COLO668 (cell line): ENCODE results near the gene CEP131.

Experiments used
- DNase-seq: peaks from one replicate; lab custom pipeline; 2025; ENCODE audit not compliant: unreplicated experiment; lab: John Stamatoyannopoulos, UW

The CEP131 gene

DNA sequence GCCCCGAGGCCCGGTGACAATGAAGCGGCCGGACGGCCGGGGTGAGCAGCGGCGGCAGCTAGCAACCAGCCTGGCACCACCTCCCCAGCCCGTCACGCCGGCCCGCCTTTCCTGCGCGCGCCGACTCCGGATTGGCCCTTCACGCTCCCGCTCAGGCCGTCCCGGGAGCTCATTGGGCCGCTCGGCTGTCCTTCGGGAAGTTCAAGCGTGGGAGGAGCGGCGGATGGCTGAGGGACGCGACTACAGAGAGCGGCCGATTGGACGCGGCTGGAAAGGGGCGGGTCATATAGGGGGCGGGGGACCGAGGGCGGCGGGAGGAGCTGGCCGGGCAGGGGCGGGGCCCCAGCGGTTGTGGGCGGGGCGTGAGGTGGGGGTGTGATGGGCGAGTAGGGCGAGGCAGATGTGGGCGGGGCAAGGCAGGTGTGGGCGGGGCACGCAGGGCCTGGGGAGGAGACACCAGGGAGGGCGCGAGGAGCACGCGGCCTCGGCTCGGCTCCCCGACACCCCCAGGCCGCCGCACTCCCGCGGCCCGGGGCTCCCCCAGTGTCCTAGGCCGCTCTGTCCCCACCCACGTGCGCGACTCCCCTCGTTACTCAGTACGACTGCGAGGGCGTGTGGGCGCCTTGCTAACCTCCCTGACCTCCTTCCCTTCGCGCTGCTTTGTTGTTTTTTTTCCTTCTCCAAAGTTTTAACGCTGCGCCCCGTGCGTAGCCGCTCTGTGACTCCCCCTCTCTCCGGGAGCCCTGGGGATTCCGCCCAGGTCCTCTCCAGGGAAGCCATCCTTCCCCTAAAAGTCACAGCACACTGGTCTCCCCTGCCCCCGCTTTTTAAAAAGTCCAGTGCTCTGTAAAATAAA lies at the start of gene CEP131:
CEP131 (minus strand) TSS at position 60 of the 856 bp plus-strand sequence. CDS start 2,909 bp downstream, outside the sequence.
- DNase-seq, result peak; percentile 96

DNA sequence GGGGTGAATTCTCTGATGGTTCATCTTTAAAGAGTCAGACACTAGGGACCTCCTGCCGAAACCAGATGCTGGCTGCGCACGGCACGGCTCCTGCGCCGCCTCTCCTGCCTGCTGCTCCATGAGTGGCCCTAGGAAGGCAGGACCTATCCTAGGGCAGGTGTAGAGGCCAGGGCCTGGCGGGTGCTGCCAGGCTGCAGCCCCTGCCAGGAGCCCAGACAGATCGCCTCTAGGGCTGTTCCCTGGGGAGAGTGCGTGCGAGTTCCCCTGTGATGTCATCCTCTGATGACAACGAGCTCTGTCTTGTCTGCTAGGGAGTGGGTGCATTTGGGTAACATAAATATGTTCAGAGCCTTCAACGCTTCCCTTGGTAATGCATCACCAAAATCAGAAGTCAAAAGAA lies 48.5 kb upstream of the CEP131 start:
- no peak for DNase-seq

DNA sequence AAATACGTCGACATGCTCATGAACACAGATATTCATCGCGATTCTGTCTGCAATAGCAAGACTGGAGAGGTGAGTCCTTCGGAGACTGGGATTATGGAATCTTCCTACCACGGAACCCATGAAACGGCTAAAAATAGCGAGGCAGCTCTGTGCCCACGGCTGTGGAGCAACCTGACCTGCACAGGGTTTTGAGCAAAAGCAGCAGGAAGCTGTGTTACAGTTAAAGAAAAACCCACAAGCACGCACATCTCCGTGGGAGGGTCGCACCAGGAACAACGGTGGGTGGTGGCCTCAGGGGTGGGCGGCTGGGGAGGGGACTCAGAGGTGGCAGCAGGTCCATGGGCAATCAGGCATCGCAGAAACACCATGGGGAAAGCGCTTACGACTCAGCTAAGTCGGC lies 47.5 kb upstream of the CEP131 start:
- DNase-seq, result no peak

DNA sequence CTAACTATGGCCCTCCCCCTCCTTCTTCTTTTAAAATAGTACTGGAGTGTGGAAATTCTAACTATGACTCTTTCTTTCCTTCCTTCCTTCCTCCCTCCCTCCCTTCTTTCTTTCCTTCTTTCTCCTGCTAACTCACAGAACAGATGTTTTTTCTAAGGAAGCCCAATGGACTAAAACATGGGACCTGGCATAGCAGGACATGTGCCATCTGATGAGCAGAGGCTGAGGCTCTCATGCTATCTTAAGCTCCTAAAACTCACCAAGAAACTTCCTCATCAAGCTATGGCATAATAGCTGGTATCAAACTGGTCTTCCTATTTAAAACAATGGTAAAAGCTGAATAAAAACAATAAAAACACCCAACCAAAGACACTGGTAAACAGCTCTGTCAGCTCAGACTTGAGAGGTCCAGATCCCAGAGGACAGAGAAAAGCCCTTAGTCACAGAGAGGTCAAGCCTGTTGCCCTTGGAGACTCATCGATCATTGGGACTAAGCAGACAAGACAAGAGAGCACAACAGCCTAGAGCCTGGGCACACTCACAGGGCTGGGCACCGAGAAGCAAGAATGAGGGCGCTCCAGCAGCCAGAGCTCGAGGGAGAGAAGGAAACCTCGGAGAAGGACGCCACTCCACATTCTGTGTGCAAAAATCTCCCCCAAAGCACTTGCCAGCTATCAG lies 44.8 kb upstream of the CEP131 start:
- no peak for DNase-seq

DNA sequence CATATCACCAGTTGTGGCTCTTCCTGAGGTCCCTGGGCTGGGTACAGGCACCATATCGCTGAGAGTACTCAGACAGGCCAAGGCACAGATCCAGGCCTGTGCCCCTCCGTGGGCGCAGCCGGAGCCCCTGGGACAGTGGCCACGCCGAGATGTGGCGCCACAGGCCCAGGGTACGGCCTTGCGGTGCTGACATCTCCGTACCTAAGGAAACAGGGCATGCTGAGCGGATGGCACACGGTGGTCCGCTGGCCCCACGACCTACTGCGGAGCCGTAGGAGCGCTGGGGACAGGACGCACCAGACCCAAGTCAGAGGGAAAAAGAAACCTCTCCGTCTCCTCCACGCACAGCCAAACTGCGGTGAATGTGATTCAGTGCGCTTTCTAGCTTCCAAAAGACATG lies 42.8 kb upstream of the CEP131 start:
- no peak for DNase-seq

DNA sequence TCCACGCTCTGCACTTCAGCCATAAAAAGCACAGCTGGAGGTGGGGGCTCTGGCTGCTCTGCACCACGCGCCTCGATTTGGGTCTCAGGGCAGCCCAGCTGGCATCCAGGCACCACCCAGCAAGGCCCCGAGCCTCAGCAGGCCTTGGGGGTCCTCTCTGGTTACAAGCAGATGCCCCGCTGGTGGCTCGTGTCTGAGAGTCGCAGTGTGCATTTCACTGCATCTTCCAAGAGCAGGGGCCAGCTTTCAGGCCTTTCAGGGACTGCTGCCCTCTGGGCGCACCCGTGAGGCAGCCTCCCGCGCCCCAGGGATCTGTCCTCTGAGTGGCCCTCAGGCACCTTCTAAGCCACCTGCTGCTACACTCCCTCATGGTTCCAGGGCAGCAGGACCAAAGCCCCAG lies 41.9 kb upstream of the CEP131 start:
- DNase-seq, result no peak

DNA sequence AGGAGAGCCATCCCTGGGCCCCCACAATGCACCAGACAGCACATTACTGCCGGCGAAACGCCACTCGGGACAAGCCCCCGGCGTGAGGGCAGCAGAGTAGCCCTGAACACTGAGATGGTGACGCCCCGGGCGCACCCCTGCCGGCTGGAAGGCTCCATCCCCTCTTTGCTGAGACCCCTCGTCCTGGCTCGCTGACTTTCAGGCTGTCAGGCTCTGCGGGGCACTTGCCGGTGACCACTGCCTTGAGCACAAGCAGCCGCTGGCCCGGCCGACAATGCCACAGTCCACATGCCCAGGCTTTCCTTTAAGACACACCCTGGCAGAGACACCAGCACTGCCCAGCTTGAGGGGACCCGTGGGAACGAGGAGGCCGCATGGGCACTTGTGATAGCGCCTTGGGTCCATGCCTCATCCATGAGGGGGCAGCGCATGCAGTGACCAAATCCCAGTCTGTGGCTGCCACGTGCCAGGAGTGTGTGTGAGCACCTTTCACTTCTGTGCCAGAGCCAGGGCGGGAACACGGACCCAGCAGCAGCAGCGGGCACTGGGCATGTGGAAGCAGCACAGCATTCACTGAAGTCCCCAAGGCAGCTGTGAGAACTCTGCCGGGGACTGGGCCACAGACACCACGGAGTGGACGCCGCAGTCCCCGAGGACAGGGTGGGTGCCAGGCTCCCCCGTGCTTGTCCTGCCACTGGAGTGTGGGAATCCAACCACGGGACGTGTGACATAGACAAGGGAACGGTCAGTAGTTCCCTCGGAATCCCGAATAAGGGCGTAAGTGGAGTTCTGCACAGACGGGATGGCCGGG lies 40.8 kb upstream of the CEP131 start:
- DNase-seq, result no peak

DNA sequence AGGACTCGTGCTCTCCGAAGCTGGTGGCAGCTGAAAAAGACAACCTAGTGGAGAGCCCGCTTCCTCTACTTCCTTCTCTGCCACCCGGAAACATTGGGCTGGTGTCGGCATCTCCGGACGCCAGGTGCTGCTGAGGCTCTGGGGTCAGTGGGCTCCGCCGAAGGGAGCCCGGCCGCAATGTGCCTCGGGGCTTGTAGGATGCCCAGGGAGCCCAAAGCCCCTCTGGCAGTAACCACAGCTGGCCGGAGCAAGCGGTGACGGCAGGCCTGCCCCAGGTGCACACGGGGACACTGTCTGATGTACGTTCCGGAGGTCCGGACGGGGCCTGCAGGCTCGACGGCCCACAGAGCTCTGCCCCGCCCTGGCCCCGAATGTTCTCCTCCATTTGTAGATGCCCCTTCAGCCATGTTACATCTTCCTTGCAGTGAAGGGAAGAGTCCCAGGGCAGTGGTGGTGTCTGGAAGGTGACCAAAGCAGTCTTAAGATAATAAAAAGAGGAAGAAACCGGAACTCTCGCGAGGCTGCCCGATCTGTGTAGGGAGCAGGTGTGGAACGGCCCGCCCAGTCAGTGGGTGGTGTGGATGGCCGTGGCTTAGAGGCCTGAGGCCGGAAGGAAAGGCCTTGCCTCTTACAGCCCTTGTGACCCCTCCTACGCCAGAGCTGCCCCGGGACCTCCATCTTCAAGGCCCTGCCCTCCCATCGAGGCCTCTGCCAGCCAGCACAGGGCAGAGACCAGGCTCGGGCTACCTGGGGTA lies 39.0 kb upstream of the CEP131 start:
- DNase-seq, result no peak

DNA sequence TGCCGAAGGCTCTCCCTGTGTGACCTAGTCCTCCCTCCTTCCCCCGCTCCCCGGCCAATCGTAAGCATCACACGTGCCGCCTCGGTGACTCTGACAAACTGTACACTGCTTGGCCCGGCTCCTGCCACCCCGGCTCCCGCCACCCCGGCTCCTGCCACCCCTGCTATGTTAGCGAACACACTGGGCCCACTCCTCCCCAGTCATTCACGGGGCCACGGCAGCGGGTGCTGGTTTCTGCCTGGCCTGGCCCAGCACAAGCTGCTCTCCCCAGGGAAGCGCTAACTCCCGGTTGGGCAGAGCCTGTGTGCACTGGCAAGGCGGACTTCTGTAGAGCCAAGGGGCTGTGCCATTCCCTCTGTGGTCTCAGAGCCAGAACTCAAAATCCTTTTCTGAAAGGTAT lies 38.3 kb upstream of the CEP131 start:
- no peak for DNase-seq

DNA sequence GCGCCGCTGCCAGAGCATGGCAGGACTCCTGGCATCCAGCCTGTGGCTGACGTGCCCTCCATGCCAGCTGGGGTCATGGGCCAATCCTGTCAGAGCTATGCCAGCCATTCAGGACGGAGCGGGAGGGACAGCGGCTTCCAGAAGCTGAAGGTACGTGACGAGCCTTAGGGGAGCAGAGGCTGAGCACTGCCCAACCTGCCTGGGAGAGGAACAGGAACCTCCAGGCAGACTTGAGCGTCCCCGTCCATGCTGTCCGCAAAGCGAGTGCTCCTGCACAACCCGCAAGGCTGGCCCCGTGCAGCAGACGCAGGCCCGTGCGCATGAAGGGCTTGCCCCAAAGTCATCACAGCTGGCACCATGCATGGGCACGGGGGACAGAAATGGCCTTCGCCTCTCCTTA lies 37.9 kb upstream of the CEP131 start:
- no peak for DNase-seq

DNA sequence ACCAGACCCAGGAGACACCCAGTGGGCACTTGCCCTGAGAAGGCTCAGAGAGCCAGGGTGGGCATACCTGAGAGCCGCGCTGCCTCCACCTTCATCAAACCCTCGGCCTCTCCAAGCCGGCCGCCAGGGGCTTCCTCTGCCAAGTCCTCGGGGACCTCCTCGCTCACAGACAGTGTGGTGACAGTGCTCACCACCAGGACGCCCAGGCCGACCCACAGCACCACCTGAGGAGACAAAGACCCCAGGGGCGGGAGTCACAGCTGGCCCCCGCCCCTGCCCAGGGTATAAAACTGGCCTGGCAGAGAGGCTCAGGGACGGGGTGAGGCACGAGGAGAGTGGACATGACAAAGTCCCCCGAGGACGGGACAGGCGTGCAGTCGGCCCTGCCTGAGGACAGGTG lies 37.4 kb upstream of the CEP131 start:
- DNase-seq, result no peak

DNA sequence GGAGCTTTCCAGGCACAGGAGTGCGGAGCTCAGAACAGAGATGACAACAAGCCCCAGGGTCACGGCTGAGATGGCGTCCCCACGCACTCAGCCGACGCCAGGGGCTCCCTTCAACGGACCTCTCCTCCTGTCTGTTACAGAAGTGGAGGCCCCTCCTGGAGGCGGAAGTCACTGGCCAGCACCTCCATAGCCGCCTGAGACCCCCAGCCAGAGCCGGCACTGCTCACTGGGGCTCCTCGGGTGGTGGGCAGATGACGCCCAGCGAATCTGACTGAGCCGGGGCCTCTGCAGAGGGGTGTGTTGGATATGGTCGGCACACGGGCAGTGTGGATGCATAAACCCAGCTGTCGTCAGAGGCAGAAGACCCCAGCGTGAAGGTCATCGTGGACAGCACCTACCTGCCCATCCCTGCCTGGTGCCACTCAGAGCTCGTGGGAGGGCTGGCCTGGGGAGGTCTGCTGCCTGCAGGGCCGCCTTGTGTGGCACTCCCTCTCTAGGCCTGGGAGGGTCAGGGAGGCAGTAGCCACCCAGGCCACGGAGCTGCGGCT lies 36.4 kb upstream of the CEP131 start:
- DNase-seq, result no peak

DNA sequence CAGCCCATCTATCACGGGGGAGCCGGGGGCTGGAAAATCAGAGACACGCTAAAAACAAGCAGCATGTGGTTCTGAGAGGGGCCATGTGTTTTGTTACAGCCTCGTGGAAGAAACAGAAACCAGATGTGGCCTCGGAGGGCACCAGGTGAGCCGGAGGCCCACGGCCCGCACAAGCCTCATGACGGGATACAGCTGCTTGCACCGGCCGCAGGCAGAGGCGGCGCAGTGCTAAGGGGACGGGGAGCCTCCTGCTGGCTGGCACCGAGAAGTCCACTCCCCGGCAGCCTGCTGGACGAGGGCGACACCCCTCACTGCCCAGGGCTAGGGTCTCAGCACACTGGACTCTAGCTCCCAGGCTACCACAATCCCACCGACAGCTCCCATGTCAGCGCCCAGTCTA lies 35.5 kb upstream of the CEP131 start:
- no peak for DNase-seq

DNA sequence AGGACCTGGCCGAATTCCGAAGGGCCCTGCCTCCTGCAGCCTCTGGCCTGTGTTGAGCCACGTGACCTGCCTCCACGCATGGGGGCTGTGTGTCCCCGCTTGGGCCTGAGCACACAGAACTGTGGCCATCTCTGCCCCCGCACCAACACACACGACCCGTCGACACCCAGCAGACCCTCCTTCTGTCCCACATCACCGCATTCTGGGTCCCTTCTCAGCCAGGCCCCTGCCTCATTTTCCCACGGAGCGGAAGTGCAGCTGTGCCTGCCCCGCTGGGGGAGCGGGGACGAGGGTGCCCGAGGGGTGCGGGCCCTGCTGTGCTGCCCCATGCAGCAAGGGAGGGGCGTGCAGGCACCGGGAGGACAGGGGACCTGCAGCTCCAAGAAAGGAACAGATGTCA lies 34.8 kb upstream of the CEP131 start:
- DNase-seq, result no peak

DNA sequence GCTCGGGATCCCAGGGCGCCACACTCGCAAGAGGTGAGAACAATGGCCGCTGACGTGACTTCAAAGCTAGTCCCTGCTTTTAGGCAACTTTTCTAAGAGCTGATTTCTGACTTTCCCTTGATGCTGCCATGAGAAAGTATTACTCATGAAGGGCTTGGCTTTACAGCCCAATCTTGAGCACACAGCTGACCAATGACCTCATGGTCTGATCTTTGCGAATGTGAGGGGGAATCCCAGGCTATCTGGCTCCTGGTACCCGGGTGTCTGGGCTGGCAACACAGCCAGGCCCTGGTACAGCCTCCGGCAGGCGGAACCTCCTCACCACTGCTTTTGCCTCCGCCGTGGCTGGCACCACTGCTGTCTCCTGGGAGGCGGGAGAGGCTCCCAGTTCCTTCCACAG lies 33.9 kb upstream of the CEP131 start:
- DNase-seq, result no peak

DNA sequence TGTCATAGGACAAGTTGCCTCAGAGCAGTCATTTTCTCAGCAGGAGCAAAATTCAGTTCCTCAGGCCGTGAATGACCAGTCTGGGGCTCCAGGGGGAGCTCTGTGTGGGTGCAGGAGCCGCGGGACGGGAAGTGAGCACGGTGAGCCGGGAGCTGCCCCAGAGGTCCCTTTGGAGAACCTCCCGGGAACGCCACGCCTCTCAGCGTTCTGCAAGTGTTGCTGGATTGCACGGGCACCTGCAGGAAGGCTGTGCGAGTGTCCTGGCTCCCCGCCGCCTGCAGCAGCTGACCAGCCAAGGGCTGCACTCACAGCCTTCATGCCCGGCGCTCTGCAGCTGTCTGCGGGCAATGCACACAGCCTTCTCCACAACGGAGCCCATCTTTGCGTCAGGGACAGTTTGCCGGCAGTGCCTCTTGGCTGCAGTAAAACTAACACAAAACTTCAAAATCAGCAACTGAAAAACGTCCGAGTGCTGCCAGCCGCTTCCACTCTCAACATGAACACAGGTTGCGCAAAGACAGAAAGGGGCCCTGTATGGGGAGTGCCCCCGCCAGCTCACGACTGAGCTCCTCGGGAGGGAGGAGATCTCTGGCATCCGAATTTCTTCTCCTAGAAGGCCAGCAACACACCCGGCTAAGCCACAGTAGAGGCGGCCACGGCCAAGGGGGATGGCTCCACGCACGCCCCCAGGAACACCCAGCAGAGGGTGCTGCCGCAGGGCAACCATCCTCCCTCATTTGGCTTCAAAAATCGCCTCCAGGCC lies 32.4 kb upstream of the CEP131 start:
- peak; percentile 75 for DNase-seq

DNA sequence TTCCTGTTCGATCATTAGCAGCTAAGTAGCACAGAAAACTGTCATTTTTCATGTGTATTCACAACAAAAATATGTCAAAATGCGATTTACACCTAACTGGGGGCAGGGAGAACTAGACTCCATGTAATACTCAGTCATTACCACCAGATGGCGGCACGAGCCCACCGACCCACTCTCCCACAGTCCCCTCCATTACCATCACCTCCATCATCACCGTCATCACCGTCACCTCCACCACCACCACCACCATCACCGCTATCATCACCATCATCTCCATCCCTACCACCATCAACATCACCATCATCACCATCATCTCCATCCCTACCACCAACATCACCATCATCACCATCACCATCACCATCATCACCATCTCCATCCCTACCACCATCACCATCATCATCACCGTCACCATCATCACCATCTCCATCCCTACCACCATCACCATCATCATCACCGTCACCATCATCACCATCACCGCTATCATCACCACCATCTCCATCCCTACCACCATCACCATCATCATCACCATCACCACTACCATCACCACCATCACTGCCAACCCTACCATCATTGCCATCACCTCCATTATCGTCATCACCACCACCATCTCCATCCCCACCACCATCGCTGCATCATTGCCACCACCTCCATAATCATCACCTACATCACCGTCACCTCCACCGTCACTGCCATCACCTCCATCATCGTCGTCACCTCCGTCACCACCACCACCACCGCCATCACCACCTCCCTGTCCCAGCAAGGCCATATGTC lies 30.8 kb upstream of the CEP131 start:
- DNase-seq, result peak; percentile 25

DNA sequence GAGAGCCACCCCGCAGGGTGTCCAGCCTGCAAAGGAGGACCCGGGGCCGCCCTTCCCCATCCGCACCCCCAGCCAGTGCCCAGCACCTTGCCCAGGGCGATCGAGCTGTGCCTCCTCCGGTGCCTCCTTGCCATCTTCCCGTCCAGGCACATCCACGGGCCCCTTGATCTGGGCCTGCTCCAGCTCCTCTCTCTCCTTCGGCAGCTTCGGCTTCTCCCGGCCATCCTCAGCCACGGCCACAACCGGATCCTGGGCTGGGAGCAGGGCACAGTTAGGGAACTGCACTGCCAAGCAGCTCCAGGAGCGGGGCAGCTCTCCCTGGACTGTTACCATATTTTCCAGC lies 30.2 kb upstream of the CEP131 start:
- DNase-seq, result peak; percentile 24

DNA sequence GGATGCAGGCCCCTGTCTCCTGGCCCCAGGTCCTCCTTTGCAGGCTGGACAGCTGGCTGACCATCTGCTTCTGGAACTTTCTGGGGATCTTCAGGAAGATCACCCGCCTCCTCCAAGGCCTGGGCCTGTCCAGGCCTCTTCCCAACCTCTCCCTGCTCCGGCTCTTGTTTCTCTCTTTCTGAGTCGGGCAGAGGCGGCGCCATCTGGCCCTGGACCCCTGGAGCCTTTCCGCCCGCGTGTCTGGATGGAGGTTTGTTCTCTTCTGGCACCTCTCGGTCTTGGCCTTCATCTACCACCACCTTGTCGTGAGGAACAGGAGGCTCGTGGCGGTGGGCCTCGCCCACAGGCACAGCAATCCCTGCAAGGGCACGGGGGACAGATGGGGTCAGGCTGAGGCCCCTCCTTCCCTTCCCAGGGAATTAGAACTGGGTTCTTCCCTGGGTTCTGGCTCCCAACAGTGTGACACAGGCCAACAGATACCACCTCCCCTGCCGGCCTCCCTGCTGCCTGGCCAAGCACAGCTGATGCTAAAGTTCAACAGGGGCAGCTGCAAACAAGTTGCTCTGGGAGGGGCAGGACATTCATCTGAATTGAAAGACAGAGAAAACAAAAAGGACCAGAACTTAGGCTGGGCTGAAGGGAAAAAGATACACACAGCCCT lies 29.7 kb upstream of the CEP131 start:
- peak; percentile 24 for DNase-seq
